NCI-H446 treated with DMSO at 0.1 percent for 48 hours (cell line): ENCODE results near the gene CHN2.

Experiments used
- DNase-seq: peaks from one replicate; lab custom pipeline; 2025; lab: John Stamatoyannopoulos, UW

CHN2 gene

DNA sequence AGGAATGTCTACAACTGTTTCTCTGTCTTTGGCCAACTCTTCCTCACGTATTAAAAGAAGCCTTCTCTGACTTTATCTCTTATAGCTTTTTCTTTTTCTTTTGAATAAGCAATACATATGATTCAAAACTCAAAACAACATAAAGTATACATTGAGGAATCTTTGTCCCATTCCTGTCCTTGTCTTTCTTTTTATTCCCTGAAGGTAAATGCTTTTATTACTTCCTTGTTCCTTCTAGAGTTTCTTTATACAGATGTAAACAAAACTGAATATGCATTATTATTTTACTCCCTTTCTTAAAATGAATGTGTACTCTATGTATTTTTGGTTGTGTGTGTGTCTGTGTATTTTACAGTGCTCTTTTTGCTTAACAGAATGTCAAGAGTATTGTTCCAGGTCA is 170.1 kb downstream of the CHN2 start:
- DNase-seq = no peak

DNA sequence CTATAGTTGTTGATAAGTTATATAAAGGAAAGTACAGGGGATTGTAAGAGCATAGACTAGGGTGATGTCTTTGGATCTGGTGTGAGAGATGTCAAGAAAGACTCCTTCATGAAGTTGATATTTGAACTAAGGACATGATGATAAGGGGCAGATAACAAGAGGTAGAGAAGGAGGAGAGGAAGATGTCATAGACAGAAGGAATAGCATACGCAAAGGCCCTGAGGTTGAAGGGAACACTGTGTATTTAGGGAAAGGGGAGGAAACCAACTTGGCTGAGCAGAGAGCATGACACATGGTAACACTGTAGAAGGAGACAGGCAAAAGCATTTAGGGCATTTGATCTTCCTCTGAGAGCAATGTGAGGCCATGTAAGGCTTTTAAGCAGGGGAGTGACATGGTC is 170.8 kb downstream of the CHN2 start:
- DNase-seq = no peak

DNA sequence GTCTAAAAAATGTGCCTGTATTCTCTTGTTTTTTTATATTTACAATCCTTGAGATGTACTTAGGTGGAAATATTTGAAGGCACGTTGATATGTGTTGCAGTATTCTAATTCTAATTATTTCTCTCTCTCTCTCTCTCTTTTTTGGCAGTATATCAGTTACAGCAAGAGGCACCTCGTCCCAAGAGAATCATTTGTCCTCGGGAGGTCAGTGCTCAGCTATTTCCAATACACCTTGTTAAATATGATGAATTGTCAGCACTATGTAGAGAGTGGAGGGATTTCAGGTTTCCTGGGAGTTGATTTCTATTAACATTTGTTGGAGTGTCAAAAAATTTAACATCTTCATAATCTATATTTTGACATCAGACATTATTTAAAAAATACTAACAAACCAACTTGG is 173.2 kb downstream of the CHN2 start:
- no peak for DNase-seq

DNA sequence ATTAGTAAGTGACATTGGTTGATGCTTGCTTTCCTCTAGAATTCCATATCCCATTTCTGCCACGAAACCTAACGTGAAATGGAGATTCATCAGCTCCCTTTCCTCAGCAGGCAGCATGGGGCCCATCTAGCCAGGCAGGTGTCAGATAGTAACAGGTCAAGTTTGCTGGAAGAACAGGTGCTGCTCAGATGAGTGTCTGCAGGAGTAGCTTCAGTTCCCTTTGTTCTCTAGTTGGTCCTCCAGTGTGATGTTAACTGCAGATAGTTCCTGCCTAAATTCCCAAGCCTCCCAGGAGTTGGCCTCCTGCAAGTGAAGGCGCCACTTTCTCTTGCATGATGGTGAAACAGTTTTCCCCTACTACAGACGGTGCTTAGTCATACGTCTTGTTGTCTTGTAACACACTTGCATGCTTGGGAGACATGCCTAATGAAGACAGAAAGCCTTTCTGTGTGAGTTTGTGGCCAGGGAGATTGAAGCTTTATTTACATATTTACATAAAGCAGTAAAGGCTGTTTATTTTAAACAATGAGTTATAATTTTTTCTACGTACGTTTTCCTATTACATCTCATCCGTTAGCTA is 175.4 kb downstream of the CHN2 start:
- DNase-seq = no peak

DNA sequence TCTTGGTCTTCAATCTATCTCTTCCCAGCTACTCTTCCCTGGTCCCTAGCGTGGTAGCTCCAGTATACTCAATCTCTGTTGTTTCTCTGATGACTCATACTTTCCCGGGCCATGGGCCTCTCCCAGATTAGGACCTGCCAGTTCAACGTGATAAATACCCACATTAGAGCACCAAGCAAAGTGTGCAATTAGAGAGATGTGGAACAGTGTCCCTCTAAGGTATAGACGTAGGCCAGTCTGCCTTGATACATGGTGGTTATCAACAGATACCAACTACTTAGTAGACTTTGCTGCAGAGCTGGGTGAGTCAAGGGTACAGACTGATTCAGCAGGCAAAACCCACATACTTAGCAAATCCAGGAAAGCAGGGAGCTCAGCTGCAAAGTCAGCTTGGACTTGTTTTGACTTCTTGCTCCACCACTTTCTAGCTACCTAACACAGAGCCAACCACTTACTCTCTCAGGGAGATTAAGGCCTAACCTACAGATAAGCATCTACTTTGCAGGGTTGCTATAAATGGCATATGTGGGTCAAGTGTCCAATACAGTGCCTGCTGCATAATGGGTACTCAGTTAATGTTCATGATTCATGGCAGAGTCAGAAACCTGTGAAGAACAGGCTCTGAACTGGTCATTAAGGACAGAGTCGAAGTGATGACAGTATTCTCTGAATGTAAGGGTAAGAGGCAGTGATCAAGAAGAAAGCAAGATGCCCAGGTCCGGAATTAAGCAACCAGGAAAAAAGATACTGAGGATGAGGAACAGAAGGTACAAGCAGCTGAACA is 176.1 kb downstream of the CHN2 start:
- DNase-seq = no peak

DNA sequence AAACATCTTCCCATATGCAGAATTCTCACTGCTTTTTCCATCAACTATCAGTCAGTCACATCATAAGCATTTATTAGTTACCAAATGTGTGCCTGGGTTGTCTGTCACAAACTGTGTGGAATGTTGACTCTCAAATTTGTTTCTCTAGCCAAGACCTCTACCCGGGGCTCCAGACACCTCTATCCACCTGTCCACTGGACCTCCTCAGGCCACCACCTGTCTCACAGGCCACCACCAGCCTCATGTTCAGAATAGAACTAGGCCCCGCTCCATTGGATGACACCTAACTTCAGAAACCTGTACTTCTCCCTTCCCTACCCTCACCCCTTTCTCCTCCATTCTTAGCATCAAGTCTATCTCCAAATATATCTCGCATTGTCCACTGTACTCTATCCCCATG is 176.9 kb downstream of the CHN2 start:
- DNase-seq = no peak

DNA sequence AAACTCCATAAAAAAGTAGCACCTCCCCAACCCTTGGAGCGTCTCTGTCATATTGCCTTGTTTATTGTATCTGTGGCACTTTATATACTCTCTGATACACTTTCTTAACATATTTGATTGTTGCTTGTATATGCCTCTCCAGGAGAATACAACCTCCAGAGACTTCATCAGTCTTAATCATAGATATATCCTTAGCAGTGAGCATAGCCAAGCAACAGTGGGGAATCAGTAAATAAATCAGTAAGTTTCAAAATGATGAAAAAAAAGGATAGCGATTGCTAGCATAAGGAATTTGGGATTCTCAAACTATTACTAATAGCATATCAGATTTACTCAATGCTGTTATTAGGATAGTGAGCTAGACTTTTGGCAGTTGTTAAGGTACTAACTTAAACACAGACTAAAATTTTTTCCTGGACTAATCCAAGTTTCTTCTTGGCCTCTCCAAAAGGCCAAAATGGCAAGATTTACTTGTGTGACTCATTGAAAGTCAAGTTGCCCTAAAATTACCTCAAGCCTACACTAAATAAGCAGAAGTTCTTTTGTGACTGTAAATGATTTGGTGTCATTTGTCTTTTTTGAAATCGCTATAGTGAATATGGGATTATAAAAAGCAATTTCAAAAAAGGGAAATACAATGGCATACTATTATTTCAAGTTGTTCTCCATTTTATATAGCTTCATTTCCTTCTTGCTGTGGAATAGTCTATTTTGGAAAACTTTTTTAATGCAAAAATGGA is 177.9 kb downstream of the CHN2 start:
- DNase-seq = no peak

DNA sequence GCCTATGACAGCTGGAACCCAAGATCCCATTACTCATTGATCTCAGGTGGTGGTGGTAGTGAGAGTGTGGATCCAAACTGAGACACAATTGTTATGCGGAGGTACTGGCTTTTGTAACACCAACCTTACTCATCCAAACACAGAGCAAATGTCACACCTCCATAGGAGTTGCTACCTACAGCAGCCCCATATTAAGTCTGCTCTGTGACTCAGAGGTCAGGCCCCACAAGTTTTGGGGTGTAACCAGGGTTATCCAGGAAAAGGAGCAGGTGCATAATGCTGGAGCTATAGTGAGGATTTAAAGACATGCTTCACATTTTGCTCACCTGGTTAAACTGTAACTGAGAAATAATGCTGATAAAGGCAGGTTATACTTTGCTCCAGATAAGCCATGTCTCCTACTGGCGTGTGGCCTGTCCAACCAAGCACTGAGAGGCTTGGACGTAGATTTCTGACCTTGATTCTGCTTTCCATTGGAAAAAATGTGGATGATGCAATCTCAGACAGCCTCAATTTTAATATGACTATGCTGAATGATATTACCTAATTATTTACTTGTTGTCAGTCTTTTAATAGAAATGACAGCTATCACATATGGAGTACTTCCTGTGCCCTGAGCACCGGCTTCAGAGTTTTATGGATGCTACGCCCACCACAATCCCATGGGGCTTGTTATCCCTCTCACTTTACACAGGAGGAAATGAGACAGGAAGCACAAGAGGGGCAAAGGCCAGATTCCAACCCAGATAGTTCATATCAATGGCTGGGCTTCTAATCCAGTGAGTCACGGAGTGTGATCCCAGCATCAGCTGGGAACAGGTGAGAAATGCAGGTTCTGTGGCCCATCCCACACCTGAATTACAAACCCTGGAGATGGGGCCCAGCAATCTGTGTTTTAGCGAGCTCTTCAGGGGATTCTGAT is 181.3 kb downstream of the CHN2 start:
- DNase-seq = no peak

DNA sequence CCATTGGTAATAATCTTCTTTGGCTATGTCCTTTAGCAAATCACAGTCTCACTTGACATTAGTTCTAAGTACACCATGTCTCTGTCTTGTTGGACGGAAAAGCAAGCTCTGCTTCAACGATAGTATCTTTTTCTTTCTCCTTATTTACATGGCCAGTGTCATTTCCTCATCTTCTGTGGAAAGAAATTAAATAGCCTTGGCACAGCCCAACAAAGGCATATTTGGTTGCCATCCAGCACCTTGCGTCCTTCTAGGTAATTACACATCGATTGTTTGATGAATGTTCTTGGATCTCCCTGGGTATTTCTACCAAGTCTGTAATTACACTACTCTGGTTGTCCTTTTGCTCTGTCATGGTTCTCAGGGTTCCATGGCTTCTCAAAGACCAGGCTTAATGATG is 183.1 kb downstream of the CHN2 start:
- DNase-seq = no peak

DNA sequence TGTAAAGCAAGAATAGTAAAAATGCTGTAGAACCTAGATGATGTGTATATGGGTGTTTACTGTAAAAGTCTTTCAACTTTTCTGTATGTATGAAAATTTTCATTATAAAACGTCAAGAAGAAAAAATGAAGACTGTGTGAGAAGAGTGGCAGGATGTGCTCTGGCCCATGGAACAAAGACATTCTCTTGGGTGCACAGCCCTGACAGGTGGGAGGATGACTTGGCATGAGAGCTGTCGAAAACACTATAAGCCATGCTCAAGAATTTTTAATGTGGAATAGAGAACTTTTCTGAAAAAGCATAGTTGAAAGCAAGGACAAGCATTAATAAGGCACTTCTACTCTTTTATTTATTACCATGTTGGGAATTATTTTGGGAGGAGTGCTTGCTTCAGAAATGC is 185.0 kb downstream of the CHN2 start:
- DNase-seq = no peak

DNA sequence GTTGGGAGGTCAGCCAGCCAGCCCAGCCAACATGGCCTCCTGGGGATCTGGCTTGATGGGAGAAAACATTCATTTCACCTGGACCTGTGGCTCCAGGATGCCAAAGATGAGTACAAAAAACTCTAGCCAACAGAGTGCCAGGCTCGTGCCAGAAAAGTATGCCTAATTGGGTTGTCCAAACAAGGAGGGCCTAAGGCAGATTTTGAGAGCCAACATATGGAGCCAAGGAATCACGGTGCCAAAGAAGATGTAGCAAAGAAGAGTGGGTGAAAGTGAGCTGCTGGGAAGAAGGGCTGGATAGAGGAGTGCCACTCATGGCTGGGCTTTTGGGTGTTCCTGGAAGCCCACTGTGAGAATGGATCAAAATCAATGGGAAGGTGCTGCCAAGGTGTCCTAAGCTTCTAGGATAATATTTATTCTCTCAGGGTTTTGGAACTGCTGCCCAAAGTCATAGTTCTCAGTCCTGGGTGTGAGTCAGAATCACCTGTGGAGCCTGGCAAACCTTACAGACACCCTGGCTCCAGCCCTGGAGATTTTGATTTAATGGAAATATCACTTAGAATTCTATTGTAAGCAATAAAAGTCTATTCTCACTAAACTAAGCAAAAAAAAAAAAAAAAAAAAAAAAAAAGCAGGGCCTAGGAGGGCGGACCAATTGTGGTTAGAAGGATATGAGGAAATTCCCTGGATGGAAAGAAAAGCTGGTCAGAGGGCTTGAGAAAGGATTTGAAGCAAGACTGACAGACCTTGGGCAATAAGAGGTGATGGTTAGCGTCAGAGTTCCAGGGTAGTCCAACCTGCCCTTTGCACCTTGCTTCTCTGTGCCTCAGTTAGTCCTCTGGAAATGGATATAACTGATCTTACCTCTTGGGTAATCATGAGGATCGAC is 186.9 kb downstream of the CHN2 start:
- no peak for DNase-seq

DNA sequence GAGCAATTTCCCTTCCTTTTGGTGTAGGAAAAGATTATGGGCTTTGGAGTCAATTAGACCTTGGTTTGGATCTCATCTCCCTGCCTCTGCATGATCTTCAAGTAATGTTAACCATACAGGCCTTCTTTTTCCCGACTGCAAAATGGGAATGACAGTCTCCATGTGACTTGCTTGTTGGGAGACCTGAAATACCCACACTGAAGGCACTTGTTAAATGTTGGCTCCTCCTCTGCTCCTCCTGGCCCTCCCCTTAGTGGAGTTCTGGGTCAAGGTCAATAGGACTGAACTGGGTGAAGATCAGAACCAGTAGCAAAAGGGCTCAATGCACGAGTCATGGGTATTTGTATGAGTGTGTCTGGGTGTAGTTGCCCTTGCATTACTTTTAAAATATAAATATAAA is 189.7 kb downstream of the CHN2 start:
- no peak for DNase-seq

DNA sequence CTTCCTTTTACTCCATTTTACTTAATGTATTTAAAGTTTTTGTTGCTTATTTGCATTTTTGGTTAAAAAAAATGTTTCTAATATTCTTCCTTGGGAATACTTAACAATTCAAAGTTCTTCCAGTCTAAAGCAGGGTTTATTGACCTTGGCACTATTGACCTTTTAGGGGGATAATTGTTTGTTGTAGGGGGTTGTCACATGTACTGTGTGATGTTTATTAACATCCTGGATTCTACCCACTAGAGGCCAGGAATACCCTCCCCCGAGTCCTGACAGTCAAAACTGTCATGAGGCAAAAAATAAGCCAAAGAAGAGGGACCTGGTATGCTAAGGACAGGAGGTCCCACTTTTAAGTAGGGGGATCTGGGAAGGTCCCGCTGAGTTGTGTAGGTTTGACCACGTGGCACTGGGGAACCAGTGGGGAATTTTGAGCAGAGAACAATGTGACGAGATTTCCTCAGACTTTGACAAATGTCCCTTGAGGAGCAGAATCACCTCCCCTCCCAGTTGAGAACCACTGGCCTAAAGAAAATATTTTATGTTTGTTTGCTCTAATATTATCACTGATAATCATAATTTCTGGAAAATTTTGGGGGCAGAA is 190.7 kb downstream of the CHN2 start:
- no peak for DNase-seq

DNA sequence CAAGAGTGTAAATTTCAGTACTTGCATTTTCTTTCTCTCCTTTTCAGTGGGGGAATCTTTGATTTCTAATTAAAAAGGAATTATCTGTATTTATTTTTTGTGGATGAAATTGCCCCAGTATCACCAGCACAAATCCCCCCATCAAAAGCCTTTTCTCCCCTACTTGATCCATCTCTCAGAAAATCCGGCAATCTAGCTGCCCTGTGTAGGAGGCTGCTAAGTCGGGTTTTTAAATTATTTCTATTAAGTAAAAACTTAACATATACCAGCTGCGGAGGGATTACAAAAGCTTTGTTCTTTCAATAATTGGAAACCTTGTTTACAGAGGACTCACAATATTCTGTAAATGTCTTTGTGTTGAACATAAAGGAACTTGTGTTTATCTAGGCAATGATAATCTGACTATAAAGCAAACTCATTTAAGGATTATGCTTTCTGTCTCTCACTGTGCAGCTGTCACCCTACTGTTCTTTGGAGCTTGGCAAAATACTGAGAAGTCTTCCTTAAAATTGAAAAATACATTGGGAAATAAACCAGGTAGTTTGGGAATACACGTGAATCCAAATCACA is 191.7 kb downstream of the CHN2 start:
- DNase-seq = no peak

DNA sequence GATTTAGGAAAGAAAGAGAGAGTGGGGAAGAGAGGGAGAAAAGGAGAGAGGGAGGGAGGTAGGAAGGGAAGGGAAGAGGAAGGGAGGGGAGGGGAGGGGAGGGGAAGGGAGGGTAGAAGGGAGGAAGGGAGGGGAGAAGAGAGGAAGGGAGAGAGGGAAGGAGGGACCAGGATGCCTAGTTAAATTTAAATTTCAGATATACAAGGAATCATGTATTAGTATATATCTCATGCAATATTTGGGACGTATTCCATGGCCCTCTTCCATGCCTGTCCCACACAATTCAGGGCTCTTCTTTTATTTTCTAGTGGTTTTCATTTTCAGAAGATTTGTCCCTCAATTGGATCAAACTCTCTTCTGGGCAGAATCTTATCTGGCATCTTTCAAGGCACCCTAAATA is 196.7 kb downstream of the CHN2 start:
- DNase-seq = no peak

DNA sequence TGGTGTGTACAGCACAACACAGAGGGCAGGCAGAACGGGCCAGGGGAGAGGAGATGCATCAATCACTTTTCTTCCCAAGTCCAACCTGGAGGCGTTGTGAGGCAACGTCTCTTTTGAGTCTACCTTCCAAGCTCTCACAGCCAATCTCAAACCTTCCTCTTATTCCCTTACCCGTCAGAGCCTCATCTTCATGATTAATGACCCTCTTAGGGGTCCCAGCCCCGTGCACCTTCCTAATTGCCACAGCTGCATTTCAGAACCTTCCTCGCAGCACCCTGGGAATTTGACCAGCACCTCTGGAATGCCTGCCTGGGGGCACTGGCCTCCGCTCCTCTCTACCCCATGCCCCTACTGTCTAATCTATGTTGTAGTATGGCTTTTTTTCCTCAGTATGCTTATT is 199.7 kb downstream of the CHN2 start:
- DNase-seq = no peak

DNA sequence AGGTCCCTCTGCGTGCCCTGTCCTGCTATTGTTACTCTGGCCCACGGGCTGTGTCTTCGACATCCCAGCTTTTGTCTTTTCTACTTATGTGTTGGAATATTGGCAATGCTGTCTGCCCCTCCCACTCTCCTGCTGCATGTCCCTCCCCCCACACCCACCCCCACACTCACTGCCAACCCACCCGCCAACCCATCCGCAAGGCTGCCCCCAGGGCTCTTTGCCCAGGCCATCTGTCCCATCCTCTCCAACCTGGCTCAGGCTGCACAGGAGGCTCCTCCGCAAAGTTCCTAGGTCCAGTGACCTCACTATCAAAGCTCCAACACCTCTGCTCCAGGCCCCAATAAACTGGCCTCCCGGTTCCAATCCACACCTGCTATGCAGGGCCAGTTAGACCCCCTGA is 202.0 kb downstream of the CHN2 start:
- no peak for DNase-seq

DNA sequence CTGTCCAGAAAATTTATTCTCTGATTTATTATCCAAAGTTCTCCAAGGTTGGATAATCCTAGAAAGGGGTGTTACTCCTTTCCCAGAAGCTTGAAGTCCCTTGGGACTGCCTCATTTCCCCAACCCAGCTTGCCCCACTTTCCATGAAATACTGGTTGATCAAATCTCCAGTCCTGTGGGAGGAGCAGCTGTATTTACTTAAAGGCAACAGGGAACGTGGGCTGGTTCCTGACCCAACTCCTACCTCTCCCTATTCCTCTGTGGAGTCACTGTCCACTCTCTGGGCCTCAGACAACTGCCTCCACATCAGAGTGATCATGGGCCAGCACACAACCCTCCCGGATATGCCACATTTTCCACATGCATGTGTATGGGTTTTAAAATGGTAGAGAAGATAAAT is 202.8 kb downstream of the CHN2 start:
- DNase-seq = no peak

DNA sequence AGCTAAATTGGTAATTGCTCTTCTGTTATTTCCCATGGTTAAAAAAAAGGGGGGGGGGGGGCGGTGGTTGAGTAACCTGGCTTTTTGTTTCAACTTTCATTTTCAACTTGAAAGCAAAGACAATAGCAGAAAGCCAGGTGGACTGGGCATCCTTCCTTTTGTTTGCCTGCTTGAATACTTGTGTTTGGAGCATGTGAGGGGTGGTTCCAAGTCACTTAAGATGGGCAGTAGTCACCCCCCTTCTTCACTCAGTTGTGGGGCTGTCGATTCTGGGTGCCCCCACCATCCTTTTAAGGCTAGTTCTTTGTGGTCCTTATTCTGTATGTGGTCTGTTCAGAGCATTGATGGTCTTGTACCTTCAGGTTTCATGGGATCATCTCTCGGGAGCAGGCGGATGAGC is 203.4 kb downstream of the CHN2 start:
- no peak for DNase-seq

DNA sequence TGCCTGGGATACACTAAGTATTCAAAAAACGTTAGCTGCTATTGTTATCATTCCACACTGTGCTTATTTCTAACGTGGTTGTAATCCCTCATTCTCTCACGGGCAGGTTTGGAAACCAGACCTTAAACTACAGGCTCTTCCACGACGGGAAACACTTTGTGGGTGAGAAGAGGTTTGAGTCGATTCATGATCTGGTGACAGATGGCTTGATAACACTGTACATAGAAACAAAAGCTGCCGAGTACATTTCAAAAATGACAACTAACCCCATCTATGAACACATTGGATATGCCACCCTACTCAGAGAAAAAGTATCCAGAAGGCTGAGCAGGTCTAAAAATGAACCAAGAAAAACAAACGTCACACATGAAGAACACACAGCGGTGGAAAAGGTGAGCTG is 205.9 kb downstream of the CHN2 start:
- no peak for DNase-seq

DNA sequence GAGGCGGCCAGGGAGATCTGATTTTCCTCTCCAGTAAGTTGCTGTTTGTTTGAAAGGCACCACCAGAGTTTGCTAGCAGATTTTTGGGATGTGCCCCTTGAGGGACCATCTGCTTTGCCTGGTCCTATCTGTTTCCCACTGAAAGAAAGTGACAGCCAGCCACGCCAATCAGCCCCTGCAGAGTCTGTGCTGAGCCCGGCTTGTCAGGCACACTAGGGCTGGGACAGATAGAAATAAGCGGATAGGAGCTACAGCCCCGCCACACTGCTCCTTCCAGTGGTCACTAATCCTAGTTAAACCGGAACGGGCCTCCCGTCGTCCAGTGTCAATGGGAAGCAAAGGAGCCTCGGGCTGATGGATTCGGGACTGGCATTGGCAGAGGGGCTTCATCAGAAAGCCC is 207.2 kb downstream of the CHN2 start:
- no peak for DNase-seq
